Measurements from ENCODE around the gene HINT3.

Gene HINT3

GRCh38 chr6:125981571-125982185, 25.1 kb downstream of the HINT3 start:
- no peak for DNase-seq (ENCODE audit: low read depth in 1 of 2, low spot score in 1 of 2)
- TF ChIP-seq JUND (IDR thresholded peaks at IDR 0.05; ENCODE audit: low read depth) = no peak
- in situ Hi-C loops (cut with HindIII; ENCODE audit: low pct_unique_long_range_greater_than_20kb, low sequenced_read_pairs) = no loop called here

GRCh38 chr6:125983246-125983945, 26.8 kb downstream of the HINT3 start:
- DNase-seq (ENCODE audit: low read depth in 1 of 2, low spot score in 1 of 2) = no peak
- TF ChIP-seq JUND (IDR thresholded peaks at IDR 0.05; ENCODE audit: low read depth) = no peak
- in situ Hi-C loops (cut with HindIII; ENCODE audit: low pct_unique_long_range_greater_than_20kb, low sequenced_read_pairs) = no loop called here

- TF ChIP-seq JUND (IDR thresholded peaks at IDR 0.05; ENCODE audit: low read depth) = no peak
- in situ Hi-C loops (cut with HindIII; ENCODE audit: low pct_unique_long_range_greater_than_20kb, low sequenced_read_pairs) = no loop called here
- no peak for DNase-seq (ENCODE audit: low read depth in 1 of 2, low spot score in 1 of 2)
Observed at GRCh38 chr6:125984311-125984710, 27.7 kb downstream of the HINT3 start.

GRCh38 chr6:125985522-125985921, 29.0 kb downstream of the HINT3 start:
- no peak for TF ChIP-seq JUND (IDR thresholded peaks at IDR 0.05; ENCODE audit: low read depth)
- in situ Hi-C loops (cut with HindIII; ENCODE audit: low pct_unique_long_range_greater_than_20kb, low sequenced_read_pairs) = no loop called here

GRCh38 chr6:125985979-125986300, 29.4 kb downstream of the HINT3 start:
- DNase-seq (ENCODE audit: low read depth in 1 of 2, low spot score in 1 of 2) = no peak
- TF ChIP-seq JUND (IDR thresholded peaks at IDR 0.05; ENCODE audit: low read depth) = no peak
- in situ Hi-C loops (cut with HindIII; ENCODE audit: low pct_unique_long_range_greater_than_20kb, low sequenced_read_pairs) = no loop called here

More at GRCh38 chr6:125985522-125985921, 29.0 kb downstream of the HINT3 start:
- DNase-seq (ENCODE audit: low read depth in 1 of 2, low spot score in 1 of 2) = no peak

GRCh38 chr6:125986301-125987025, 29.9 kb downstream of the HINT3 start, which contains the start of gene TRMT11:
TRMT11 (plus strand) TSS chr6:125986540; CDS start chr6:125986551, 11 bp downstream.
- DNase-seq (ENCODE audit: low read depth in 1 of 2, low spot score in 1 of 2) = peak; percentile 67 to 91
- no peak for TF ChIP-seq JUND (IDR thresholded peaks at IDR 0.05; ENCODE audit: low read depth)
- in situ Hi-C loops (cut with HindIII; ENCODE audit: low pct_unique_long_range_greater_than_20kb, low sequenced_read_pairs) = no loop called here

- no peak for DNase-seq (ENCODE audit: low read depth in 1 of 2, low spot score in 1 of 2)
- no peak for TF ChIP-seq JUND (IDR thresholded peaks at IDR 0.05; ENCODE audit: low read depth)
- in situ Hi-C loops (cut with HindIII; ENCODE audit: low pct_unique_long_range_greater_than_20kb, low sequenced_read_pairs) = no loop called here
Observed at GRCh38 chr6:125987026-125987617, 30.6 kb downstream of the HINT3 start.

GRCh38 chr6:125988280-125988679, 31.7 kb downstream of the HINT3 start:
- in situ Hi-C loops (cut with HindIII; ENCODE audit: low pct_unique_long_range_greater_than_20kb, low sequenced_read_pairs) = no loop called here
- no peak for DNase-seq (ENCODE audit: low read depth in 1 of 2, low spot score in 1 of 2)
- no peak for TF ChIP-seq JUND (IDR thresholded peaks at IDR 0.05; ENCODE audit: low read depth)

- TF ChIP-seq JUND (IDR thresholded peaks at IDR 0.05; ENCODE audit: low read depth) = no peak
Observed at GRCh38 chr6:125989631-125990030, 33.1 kb downstream of the HINT3 start.

GRCh38 chr6:125991653-125992052, 35.1 kb downstream of the HINT3 start:
- no peak for DNase-seq (ENCODE audit: low read depth in 1 of 2, low spot score in 1 of 2)
- in situ Hi-C loops (cut with HindIII; ENCODE audit: low pct_unique_long_range_greater_than_20kb, low sequenced_read_pairs) = no loop called here
- no peak for TF ChIP-seq JUND (IDR thresholded peaks at IDR 0.05; ENCODE audit: low read depth)

More at GRCh38 chr6:125989631-125990030, 33.1 kb downstream of the HINT3 start:
- in situ Hi-C loops (cut with HindIII; ENCODE audit: low pct_unique_long_range_greater_than_20kb, low sequenced_read_pairs) = no loop called here
- no peak for DNase-seq (ENCODE audit: low read depth in 1 of 2, low spot score in 1 of 2)

GRCh38 chr6:125994670-125995488, 38.3 kb downstream of the HINT3 start:
- no peak for TF ChIP-seq JUND (IDR thresholded peaks at IDR 0.05; ENCODE audit: low read depth)
- no peak for DNase-seq (ENCODE audit: low read depth in 1 of 2, low spot score in 1 of 2)
- in situ Hi-C loops (cut with HindIII; ENCODE audit: low pct_unique_long_range_greater_than_20kb, low sequenced_read_pairs) = no loop called here

GRCh38 chr6:125995972-125996580, 39.5 kb downstream of the HINT3 start:
- peak; percentile 23 to 73 for DNase-seq (ENCODE audit: low read depth in 1 of 2, low spot score in 1 of 2)
- TF ChIP-seq JUND (IDR thresholded peaks at IDR 0.05; ENCODE audit: low read depth) = no peak
- in situ Hi-C loops (cut with HindIII; ENCODE audit: low pct_unique_long_range_greater_than_20kb, low sequenced_read_pairs) = no loop called here

All from T47D (cell line).